ENCODE data around the gene MAN1B1.
A peak's percentile ranks its signal among the peaks of the same experiment; 100 is the strongest.
"Not testable (repeated sequence)": the region's sequence is repeated elsewhere in the genome, so short reads cannot be mapped to it uniquely, and the experiment has no call there.

The MAN1B1 gene

GRCh38 chr9:137110911-137111787 lies 24.4 kb downstream of the MAN1B1 start:
- no peak for DNase-seq (ENCODE audit: low spot score)

DNA sequence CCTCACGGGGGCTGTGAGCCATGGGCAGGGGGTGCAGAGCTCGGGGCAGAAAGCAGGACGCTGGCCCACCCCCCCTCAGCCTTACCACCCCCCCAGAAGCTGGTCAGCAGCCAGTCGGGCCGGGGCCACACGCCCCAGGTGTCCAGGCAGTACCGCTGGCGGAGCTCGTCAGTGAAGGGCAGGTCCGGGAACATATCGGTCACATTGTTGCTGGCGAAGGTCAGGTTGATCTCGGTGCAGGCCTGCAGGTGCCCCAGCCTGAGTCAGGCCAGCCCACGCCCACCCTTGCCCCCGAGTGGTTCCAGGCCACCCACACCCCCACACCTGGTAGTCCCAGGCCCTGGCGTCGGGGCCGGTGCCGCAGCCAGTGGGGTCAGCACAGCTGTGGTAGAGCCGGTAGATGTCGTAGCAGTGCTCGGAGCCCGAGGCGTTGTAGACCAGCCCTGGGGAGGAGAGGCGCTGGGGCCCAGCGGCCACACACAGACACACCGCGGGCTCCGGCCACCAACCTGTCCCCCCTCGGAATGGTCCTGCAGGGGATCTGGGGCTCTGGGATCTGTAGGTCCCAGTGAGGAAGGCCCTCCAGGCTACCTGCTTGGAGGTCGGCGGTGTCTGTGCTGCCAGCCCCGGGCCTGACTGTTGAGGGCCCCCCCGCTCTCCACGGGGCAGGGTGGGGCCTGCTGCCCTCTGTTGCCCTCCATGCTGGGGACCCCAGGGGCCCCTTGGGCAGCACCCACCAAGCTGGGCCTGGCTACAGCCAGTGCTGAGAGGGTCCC lies 25.2 kb downstream of the MAN1B1 start:
- DNase-seq (ENCODE audit: low spot score) = no peak

- DNase-seq (ENCODE audit: low spot score) = no peak
Observed at GRCh38 chr9:137112564-137113384, 26.0 kb downstream of the MAN1B1 start.

GRCh38 chr9:137113385-137114159 lies 26.8 kb downstream of the MAN1B1 start:
- DNase-seq (ENCODE audit: low spot score) = no peak

DNA sequence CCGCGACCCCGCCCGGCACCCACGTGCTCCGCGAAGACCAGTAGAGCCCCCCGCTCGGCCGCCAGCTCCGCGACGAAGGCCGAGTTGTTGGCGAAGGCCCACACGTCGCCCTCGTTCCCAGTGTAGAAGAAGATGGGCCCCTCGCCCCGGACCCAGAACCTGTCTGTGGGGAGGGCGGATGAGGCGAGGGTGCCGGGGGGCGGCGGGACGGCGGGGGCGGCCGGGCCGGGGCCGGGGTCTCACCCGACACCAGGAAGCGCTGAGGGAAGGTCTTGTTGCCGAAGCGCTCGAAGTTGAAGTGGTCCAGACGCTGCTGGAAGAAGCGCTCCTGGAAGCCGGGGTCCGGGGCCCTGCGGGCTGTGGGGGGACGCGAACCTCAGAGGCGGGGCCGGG lies 27.4 kb downstream of the MAN1B1 start:
- DNase-seq (ENCODE audit: low spot score) = peak; percentile 19

GRCh38 chr9:137114613-137115393 lies 28.0 kb downstream of the MAN1B1 start, which contains the start of gene DPP7:
Gene DPP7 (minus strand): TSS chr9:137114733. CDS start chr9:137114713, 20 bp downstream.
- DNase-seq (ENCODE audit: low spot score) = peak; percentile 69

DNA sequence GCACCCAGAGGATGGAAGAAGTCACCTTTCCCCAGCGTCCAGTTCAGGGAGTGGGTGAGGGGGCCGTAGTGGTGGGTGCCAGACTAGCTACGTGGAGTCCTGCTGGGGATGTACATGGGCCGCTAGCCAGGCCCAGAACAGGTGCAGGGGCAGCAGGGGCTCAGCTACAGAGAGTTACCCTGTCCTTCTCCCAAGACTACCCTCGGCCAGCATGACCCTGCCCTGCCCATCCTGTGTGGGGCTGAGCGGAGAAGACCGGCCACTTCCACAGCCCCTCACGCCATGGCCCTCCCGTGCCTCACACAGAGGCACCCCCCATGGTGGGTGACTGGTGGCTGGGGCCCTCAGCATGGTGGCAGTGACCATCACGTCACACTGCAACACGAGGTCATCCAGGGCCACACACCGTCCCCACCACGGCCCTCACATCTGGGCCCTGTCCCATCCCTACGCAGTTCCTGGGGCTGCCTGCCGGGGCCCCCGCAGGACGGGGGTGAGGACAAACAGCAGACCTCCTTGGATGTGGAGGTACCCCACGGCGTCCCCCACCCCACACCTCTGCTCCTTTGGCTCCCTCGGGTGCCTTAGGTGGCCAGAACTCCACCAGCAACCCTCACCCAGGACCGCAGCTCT lies 28.7 kb downstream of the MAN1B1 start:
- no peak for DNase-seq (ENCODE audit: low spot score)

- DNase-seq (ENCODE audit: low spot score) = no peak
Observed at GRCh38 chr9:137116027-137116507, 29.3 kb downstream of the MAN1B1 start.

DNA sequence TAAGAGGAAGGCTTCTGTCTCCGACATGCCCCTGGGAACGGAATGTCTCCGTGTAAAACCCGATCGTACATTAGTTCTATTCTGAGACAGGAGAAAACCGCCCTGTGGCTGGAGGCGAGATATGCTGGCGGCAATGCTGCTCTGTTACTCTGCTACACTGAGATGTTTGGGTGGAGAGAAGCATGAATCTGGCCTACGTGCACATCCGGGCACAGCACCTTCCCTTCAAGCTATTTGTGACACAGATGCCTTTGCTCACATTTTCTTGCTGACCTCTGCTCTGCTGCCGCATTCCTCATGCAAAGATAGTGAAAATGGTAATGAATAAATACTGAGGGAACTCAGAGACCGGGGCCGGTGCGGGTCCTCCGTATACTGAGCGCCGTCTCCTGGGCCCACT lies 29.9 kb downstream of the MAN1B1 start:
- DNase-seq (ENCODE audit: low spot score) = no peak

DNA sequence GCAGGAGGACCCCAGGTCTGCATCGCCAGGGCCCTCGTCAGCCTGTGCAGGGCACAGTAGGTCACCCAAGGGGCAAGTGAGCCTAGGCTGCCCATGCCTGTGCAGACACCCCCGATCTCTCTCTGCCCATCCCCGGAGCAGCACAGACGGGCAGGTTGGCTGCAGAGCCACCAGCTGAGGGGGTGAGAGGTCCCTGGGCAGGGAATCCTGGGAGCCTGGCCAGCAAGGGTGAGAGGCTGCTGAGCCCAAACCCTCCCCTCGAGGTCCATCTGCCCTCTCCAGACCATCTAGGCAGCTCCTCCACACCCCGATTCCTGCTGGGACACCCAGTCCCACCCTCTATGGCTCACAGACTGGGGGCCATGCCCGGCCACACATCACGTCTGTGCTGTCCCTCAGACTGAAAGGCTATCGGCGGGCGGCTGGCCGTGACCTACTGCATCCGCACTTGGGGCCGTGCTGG lies 30.5 kb downstream of the MAN1B1 start:
- DNase-seq (ENCODE audit: low spot score) = no peak

- DNase-seq (ENCODE audit: low spot score) = not testable (repeated sequence)
Observed at GRCh38 chr9:137118092-137118603, 31.4 kb downstream of the MAN1B1 start.

DNA sequence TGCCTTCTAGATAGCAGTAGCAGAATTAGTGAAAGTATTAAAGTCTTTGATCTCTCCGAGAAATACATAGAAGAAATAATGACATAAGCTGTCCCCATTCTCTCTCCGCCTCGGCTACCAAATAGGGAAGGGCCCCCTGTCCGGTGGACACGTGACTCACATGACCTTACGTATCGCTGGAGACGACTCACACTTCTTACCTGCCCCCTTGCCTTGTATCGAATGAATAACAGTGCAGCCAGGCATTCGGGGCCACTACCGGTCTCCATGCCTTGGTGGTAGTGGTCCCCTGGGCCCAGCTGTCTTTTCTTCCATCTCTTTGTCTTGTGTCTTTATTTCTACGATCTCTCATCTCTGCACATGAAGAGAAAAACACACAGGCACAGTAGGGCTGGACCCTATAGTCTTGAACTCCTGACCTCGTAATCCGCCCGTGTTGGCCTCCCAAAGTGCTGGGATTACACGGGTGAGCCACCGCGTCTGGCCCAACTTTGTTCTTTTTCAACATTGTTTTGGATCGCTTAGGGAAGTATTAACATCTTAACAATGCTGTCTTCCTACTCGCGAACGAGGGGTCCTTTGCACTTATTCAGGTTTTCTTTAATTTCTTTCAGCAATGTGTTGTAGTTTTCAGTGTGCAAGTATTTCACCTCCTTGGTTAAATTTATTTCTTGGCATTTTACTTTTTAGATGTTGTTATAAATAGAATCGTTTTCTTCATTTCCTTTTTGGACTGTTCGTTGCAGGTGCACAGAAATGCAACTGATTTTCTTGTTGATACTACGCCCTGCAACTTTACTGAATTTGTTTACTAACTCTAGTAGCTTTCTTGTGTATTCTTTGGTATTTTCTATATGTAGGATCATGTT lies 35.4 kb downstream of the MAN1B1 start:
- DNase-seq (ENCODE audit: low spot score) = not testable (repeated sequence)

DNA sequence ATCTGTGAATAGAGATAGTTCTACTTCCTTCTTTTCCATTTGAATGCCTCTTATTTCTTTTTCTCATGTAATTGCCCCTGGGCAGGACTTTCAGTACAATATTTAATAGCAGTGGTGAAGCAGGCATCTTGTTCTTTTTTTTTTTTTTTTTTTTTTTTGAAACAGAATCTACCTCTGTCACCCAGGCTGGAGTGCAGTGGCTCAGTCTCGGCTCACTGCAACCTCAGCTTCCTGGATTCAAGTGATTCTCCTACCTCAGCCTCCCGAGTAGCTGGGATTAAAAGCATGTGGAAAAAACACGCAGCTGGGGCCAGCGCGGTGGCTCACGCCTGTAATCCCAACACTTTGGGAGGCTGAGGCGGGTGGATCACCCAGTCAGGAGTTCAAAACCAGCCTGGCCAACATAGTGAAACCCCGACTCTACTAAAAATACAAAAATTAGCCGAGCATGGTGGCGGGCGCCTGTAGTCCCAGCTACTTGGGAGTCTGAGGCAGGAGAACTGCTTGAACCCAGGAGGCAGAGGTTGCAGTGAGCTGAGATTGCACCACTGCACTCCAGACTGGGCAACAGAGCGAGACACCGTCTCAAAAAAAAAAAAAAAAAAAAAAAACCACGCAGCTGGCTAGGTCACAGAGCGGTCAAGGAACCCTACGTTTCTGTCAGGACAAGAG lies 36.1 kb downstream of the MAN1B1 start:
- DNase-seq (ENCODE audit: low spot score) = not testable (repeated sequence)

DNA sequence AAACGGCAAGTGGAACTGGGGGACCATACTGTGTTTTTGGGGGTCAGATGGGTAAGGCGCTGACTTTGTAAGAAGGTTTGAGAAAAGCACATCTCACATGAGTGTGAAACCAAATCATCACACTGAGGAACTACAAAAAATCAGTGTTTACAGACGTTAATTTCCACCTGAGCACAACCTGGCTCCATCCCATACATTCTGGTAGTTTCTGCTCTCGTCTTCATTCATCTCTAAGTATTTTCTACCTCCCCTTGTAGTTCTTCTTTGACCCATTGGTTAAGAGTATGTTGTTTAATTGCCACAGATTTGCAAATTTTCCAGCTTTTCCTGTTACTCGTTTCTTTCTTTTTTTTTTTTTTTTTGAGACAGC lies 36.7 kb downstream of the MAN1B1 start:
- DNase-seq (ENCODE audit: low spot score) = no peak

DNA sequence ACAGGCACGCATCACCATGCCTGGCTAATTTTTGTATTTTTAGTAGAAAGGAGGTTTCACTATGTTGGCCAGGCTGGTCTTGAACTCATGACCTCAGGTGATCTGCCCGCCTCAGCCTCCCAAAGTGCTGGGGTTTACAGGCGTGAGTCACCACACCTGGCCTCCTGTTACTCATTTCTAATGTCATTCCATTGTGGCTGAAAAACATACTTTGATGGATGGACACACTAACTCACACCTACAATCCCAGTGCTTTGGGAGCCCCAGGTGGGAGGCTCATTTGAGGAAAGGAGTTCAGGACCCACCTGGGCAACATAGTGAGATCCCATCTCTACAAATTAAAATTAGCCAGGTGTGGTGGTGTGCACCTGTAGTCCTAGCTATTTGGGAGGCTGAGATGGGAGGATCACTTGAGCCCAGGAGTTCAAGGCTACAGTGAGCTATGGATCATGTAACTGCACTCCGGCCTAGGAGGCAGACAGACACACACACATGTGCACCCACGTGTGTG lies 37.2 kb downstream of the MAN1B1 start:
- DNase-seq (ENCODE audit: low spot score) = not testable (repeated sequence)

GRCh38 chr9:137126786-137127185 lies 40.0 kb downstream of the MAN1B1 start:
- DNase-seq (ENCODE audit: low spot score) = no peak

DNA sequence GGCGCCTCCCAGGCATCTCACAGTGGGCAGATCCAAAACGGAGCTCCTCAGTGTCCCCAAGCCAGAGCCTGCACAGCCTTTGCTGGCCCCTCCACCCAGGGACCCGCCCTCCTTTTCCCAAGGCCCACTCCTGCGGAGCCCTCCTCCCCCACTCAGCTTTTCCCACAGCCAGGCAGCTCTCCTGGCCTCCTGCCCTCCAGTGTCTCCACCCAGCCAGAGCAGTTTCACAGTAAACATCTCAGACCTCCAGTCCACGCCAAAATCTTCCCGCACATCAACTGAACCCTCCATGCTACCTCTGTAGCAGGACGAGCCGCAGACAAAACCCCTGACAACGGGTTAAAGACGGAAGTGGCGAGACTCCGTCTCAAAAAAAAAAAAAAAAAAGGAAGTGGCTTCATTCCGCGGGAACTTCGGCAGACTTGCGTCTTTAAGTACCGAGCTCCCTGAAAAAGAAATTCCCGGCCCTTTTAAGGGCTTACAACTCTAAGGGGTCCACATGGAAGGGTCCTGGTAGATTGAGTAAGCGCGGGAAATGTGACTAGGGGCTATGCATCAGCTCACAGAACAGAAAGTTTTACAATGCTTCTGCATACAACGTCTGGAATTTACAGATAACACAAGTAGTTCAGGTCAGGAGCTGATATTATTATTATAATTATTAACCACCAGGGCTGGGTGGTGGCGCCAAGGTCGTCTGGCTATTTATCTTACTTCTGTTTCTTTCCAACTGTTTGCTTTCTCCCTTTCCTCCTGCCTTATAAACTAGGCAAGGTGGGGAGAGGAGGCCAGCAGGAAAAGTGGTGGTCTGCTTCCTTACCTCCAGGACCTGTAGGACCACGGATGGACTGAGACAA lies 40.7 kb downstream of the MAN1B1 start:
- DNase-seq (ENCODE audit: low spot score) = peak; percentile 70

Measured in hematopoietic multipotent progenitor cell treated with erythropoietin and hydrocortisone succinate and interleukin-3 and kit ligand, for 17 days (in vitro differentiated cells).